Prostate gland (tissue), 2 donors: ENCODE results near the gene CROCC2. TPM values are rescaled to one million over a fixed set of nuclear protein-coding genes. Genes with fewer than 3 reads are reported as not detected.

Source experiments
- DNase-seq: peaks from one replicate; pipeline ENCODE4 v3.0.0-alpha.2; 2019; ENCODE audit warnings: low spot score
- H3K27ac ChIP-seq, 2 donors: fragments of 200-600 bp; sonication (generic); 2 replicates each; pipeline ENCODE4 v1.5.1; 2017 to 2019
- H3K27me3 ChIP-seq: fragments of 200-600 bp; sonication (generic); replicated peaks from 2 replicates; pipeline ENCODE4 v1.5.1; 2019; ENCODE audit not compliant: insufficient read depth
- H3K36me3 ChIP-seq, 2 donors: fragments of 200-600 bp; sonication (generic); 1 replicate in 1 of 2; 2 replicates in 1 of 2; pipeline versions ENCODE4 v1.5.1 to v1.8.1; 2017 to 2019
- H3K4me1 ChIP-seq: fragments of 200-600 bp; sonication (generic); replicated peaks from 2 replicates; pipeline ENCODE4 v1.5.1; 2019
- H3K4me3 ChIP-seq, 2 donors: fragments of 200-600 bp; sonication (generic); 2 replicates each; pipeline ENCODE4 v1.5.1; 2017 to 2019
- H3K9me3 ChIP-seq: fragments of 200-600 bp; sonication (generic); 2 replicates; pipeline ENCODE4 v1.5.1; 2017
- CTCF ChIP-seq, 4 experiments: fragments of 200-600 bp in 2 of 4; fragments of 450-650 bp in 2 of 4; sonication (generic) in 2 of 4; IDR thresholded peaks; 1 replicate in 3 of 4; 2 replicates in 1 of 4; pipeline ENCODE4 v1.5.1; 2016 to 2019; ENCODE audit warnings: antibody characterized with exemption in 4 of 4, mild to moderate bottlenecking in 2 of 4, moderate library complexity in 2 of 4
- POLR2A ChIP-seq: fragments of 450-650 bp; IDR thresholded peaks from one replicate; pipeline ENCODE4 v1.6.1; 2016; ENCODE audit warnings: antibody characterized with exemption, mild to moderate bottlenecking
- POLR2AphosphoS5 ChIP-seq: sonication (generic); formaldehyde crosslinking; IDR thresholded peaks from one replicate; pipeline ENCODE4 v1.6.1; 2017; ENCODE audit warnings: antibody characterized with exemption
- WGBS: methylation state at CpG from one replicate; pipeline ENCODE4 v1.1.5; 2018; 5-methylcytosine and 5-hydroxymethylcytosine counted together
- intact Hi-C: fragments of 100-400 bp; cut with DNase I; formaldehyde crosslinking; loops from one replicate; pipeline ENCODE4 v1.14.2; 2022
- total RNA-seq, 2 donors: library from RNA; depleted of rRNA; stranded (reverse); fragments of >200 nt; gene quantifications; one replicate each; pipeline ENCODE4 v1.1.0, GENCODE V29; 2016

CROCC2 gene
- total RNA-seq, 2 donors from 2014 or later, result 0.23 TPM; not detected in 1

- Histone ChIP-seq H3K4me3 (peak overlapping the region in 1 of 2 donors; percentile 9), H3K4me1 (no peaks in the 10 kb centered on the region), H3K9me3 (no peaks in the 10 kb centered on the region), H3K27me3 (no peaks in the 10 kb centered on the region), H3K27ac (no peak overlapping the region), H3K36me3 (no peaks in the 10 kb centered on the region)
- no peak for TF ChIP-seq POLR2A
- TF ChIP-seq POLR2AphosphoS5, result no peak
- TF ChIP-seq CTCF (IDR thresholded peaks at IDR 0.05), result no peak
- WGBS, result 22% methylated on average over 23 of the region's 39 CpGs
- intact Hi-C loops, result no loop called here
- DNase-seq, result no peak
Measured at GRCh38 chr2:241035818-241036396, 129.8 kb downstream of the CROCC2 start.

- TF ChIP-seq CTCF (IDR thresholded peaks at IDR 0.05) (no peak), POLR2A (no peak), POLR2AphosphoS5 (no peak)
- peak overlapping the region in 1 of 2 donors; percentile 9 for H3K4me3 ChIP-seq
- no peak overlapping the region for H3K27ac ChIP-seq
- H3K36me3 ChIP-seq, result no peaks in the 10 kb centered on the region
- H3K9me3 ChIP-seq, result no peaks in the 10 kb centered on the region
- intact Hi-C loops, result no loop called here
- no peak for DNase-seq
- WGBS, result 16% methylated on average over 33 of the region's 36 CpGs
- H3K27me3 ChIP-seq, result no peaks in the 10 kb centered on the region
- no peaks in the 10 kb centered on the region for H3K4me1 ChIP-seq
Measured at GRCh38 chr2:241036397-241036963, 130.3 kb downstream of the CROCC2 start.

GRCh38 chr2:241036964-241037421, 130.9 kb downstream of the CROCC2 start:
- no peak for DNase-seq
- Histone ChIP-seq H3K27ac (no peak overlapping the region), H3K36me3 (no peaks in the 10 kb centered on the region), H3K9me3 (no peaks in the 10 kb centered on the region), H3K27me3 (no peaks in the 10 kb centered on the region), H3K4me1 (no peaks in the 10 kb centered on the region), H3K4me3 (no peak overlapping the region)
- TF ChIP-seq CTCF (IDR thresholded peaks at IDR 0.05), result no peak
- intact Hi-C loops, result no loop called here
- 80% methylated on average over 16 of the region's 18 CpGs for WGBS

- no peak overlapping the region for H3K4me3 ChIP-seq
Measured at GRCh38 chr2:241037498-241037897, 131.4 kb downstream of the CROCC2 start.

More at GRCh38 chr2:241037498-241037897, 131.4 kb downstream of the CROCC2 start:
- H3K4me1 ChIP-seq, result no peaks in the 10 kb centered on the region
- no peak overlapping the region for H3K27ac ChIP-seq
- intact Hi-C loops, result no loop called here
- H3K36me3 ChIP-seq, result no peaks in the 10 kb centered on the region
- H3K9me3 ChIP-seq, result no peaks in the 10 kb centered on the region
- TF ChIP-seq POLR2A (no peak), POLR2AphosphoS5 (no peak), CTCF (IDR thresholded peaks at IDR 0.05) (no peak)
- 98% methylated on average over 9 of the region's 9 CpGs for WGBS
- no peaks in the 10 kb centered on the region for H3K27me3 ChIP-seq
- DNase-seq, result no peak
